A549 (cell line): ENCODE measurements around the gene ENO3. TPM values are rescaled to one million over a fixed set of nuclear protein-coding genes. Genes with fewer than 3 reads are reported as not detected.
A peak's percentile ranks its signal among the peaks of the same experiment; 100 is the strongest.

Experiments
- ATAC-seq, 2 experiments: fragments of 200-7000 bp in 1 of 2; fragments of >200 bp in 1 of 2; cut with Nextera tagmentation in 1 of 2; cut with Tn5 transposase in 1 of 2; 3 replicates each; pipeline versions ENCODE4 v1.8.0 to v1.9.1; 2018 to 2020; ENCODE audit warnings: mild to moderate bottlenecking in 1 of 2, moderate library complexity in 1 of 2
- CTCF ChIA-PET: fragments of 300-600 bp; sonication (Branson Sonifier 250); formaldehyde crosslinking; extraction: SDS; loops from one replicate; lab custom pipeline; 2021; ENCODE audit warnings: antibody characterized with exemption, inconsistent platforms; lab: Yijun Ruan, JAX
- POLR2A ChIA-PET: fragments of 350-600 bp; formaldehyde crosslinking; extraction: SDS; loops from one replicate; lab custom pipeline; 2021; ENCODE audit warnings: antibody characterized with exemption, inconsistent platforms; lab: Yijun Ruan, JAX
- DNase-seq, 2 experiments: peaks; one replicate each; pipeline versions ENCODE4 v3.0.0 to v3.0.0-alpha.2; 2011 to 2016; ENCODE audit warnings: low read depth in 1 of 2, low spot score in 1 of 2
- FAIRE-seq: peaks from 2 replicates; lab custom pipeline; 2011; peaks lifted over from hg19 to GRCh38; lab: Jason Lieb, UNC
- H3K27ac ChIP-seq, 2 experiments: fragments of >200 bp; sonication (Bioruptor Twin); formaldehyde crosslinking; 3 replicates each; pipeline ENCODE4 v1.5.1; 2016 to 2017
- H3K4me1 ChIP-seq: fragments of >200 bp; sonication (Bioruptor Twin); formaldehyde crosslinking; 3 replicates; pipeline ENCODE4 v1.6.1; 2016
- H3K4me2 ChIP-seq: fragments of >200 bp; sonication (Bioruptor Twin); formaldehyde crosslinking; 3 replicates; pipeline ENCODE4 v1.6.1; 2016
- H3K4me3 ChIP-seq: fragments of >200 bp; sonication (Bioruptor Twin); formaldehyde crosslinking; 3 replicates; pipeline ENCODE4 v1.5.1; 2016
- H3K9me3 ChIP-seq: fragments of >200 bp; sonication (Bioruptor Twin); formaldehyde crosslinking; 3 replicates; pipeline ENCODE4 v1.6.1; 2016
- CBX8 ChIP-seq: fragments of 200-600 bp; sonication (generic); IDR thresholded peaks from 2 replicates; pipeline ENCODE4 v1.6.1; 2016
- CEBPB ChIP-seq, 2 experiments: fragments of >200 bp in 1 of 2; sonication (Bioruptor Twin) in 1 of 2; formaldehyde crosslinking in 1 of 2; IDR thresholded peaks; 2 replicates each; pipeline ENCODE4 v1.6.1; 2012 to 2016
- ESRRA ChIP-seq: fragments of 150-350 bp; IDR thresholded peaks from 2 replicates; pipeline ENCODE4 v1.6.1; 2014; ENCODE audit warnings: mild to moderate bottlenecking, low read length, borderline replicate concordance
- FOSL2 ChIP-seq, 2 experiments: fragments of 450-650 bp in 1 of 2; fragments of >200 bp in 1 of 2; sonication (Bioruptor Twin) in 1 of 2; formaldehyde crosslinking; IDR thresholded peaks; 2 replicates each; pipeline versions ENCODE4 v1.5.0 to v1.6.1; 2016 to 2020; ENCODE audit warnings: mild to moderate bottlenecking in 1 of 2, moderate library complexity in 1 of 2
- FOXS1 ChIP-seq: fragments of 250-450 bp; sonication (Bioruptor Pico); IDR thresholded peaks from 2 replicates; pipeline ENCODE4 v1.5.0; 2020; ENCODE audit warnings: mild to moderate bottlenecking, moderate library complexity
- GATA3 ChIP-seq: IDR thresholded peaks from 2 replicates; pipeline ENCODE4 v1.6.1; 2012; ENCODE audit warnings: borderline replicate concordance
- HEYL ChIP-seq: fragments of 250-450 bp; sonication (Bioruptor Pico); IDR thresholded peaks from 2 replicates; pipeline ENCODE4 v1.8.0; 2021; ENCODE audit warnings: mild to moderate bottlenecking, moderate library complexity
- HOXB13 ChIP-seq: fragments of 250-450 bp; sonication (Bioruptor Pico); IDR thresholded peaks from 2 replicates; pipeline ENCODE4 v1.5.0; 2020; ENCODE audit warnings: low read depth, mild to moderate bottlenecking, moderate library complexity
- JUNB ChIP-seq: fragments of >200 bp; sonication (Bioruptor Twin); formaldehyde crosslinking; IDR thresholded peaks from 2 replicates; pipeline ENCODE4 v1.6.1; 2016
- KDM1A ChIP-seq: fragments of 200-600 bp; sonication (generic); IDR thresholded peaks from 2 replicates; pipeline ENCODE4 v1.6.1; 2016; ENCODE audit warnings: low read depth, mild to moderate bottlenecking
- MAFK ChIP-seq: fragments of 450-650 bp; IDR thresholded peaks from 2 replicates; pipeline ENCODE4 v1.6.1; 2014; ENCODE audit not compliant: partially characterized antibody
- MYC ChIP-seq: IDR thresholded peaks from 2 replicates; pipeline ENCODE4 v1.6.1; 2012; ENCODE audit warnings: mild to moderate bottlenecking, inconsistent platforms, low read length, improper control_type of control experiment, borderline replicate concordance
- NFE2L2 ChIP-seq: fragments of 150-350 bp; conservative IDR thresholded peaks from 2 replicates; pipeline ENCODE4 v1.6.1; 2014; ENCODE audit warnings: low read length
- NR3C1 ChIP-seq: fragments of >200 bp; sonication (Bioruptor Twin); formaldehyde crosslinking; IDR thresholded peaks from 3 replicates; pipeline ENCODE4 v1.6.1; 2017
- PHF8 ChIP-seq: fragments of 200-600 bp; sonication (generic); IDR thresholded peaks from 2 replicates; pipeline ENCODE4 v1.6.1; 2016; ENCODE audit warnings: low read depth, mild to moderate bottlenecking, antibody characterized with exemption, moderate library complexity, borderline replicate concordance
- POLR2A ChIP-seq: IDR thresholded peaks from 2 replicates; pipeline ENCODE4 v1.6.1; 2012; ENCODE audit warnings: mild to moderate bottlenecking, low read length
- RAD21 ChIP-seq, 2 experiments: fragments of >200 bp in 1 of 2; sonication (Bioruptor Twin) in 1 of 2; formaldehyde crosslinking in 1 of 2; IDR thresholded peaks in 1 of 2; conservative IDR thresholded peaks in 1 of 2; 2 replicates in 1 of 2; 3 replicates in 1 of 2; pipeline ENCODE4 v1.6.1; 2012 to 2018; ENCODE audit warnings: inconsistent platforms in 1 of 2
- RARB ChIP-seq: fragments of 250-450 bp; sonication (Bioruptor Pico); IDR thresholded peaks from 2 replicates; pipeline ENCODE4 v1.8.0; 2021; ENCODE audit warnings: mild to moderate bottlenecking, moderate library complexity
- SMC3 ChIP-seq: fragments of >200 bp; sonication (Bioruptor Twin); formaldehyde crosslinking; IDR thresholded peaks from 3 replicates; pipeline ENCODE4 v1.6.1; 2018; ENCODE audit warnings: inconsistent platforms
- TP53 ChIP-seq: fragments of 250-450 bp; sonication (Bioruptor Pico); IDR thresholded peaks from 2 replicates; pipeline ENCODE4 v1.5.0; 2021; ENCODE audit warnings: mild to moderate bottlenecking, moderate library complexity
- ZC3H11A ChIP-seq: fragments of 450-650 bp; IDR thresholded peaks from 2 replicates; pipeline ENCODE4 v1.6.1; 2014; ENCODE audit warnings: antibody characterized with exemption, mild to moderate bottlenecking
- ZSCAN20 ChIP-seq: fragments of 250-450 bp; sonication (Bioruptor Pico); IDR thresholded peaks from 2 replicates; pipeline ENCODE4 v1.8.0; 2022; ENCODE audit warnings: mild to moderate bottlenecking, moderate library complexity
- WGBS: methylation state at CpG from one replicate; pipeline ENCODE4 v1.1.6; 2017; ENCODE audit errors: missing lambda C conversion rate; 5-methylcytosine and 5-hydroxymethylcytosine counted together
- polyA plus RNA-seq, 4 experiments: library from polyadenylated mRNA; depleted of rRNA in 3 of 4; stranded (reverse); fragments of >200 nt; fragmentation: RNase III in 1 of 4; extraction: RNeasy Plus Mini Kit Qiagen cat#74134 plus additional on column Dnase treatment in 1 of 4; gene quantifications; 2 replicates in 3 of 4; 3 replicates in 1 of 4; pipeline ENCODE4 v1.2.3, GENCODE V29; 2011 to 2017
- TF ChIP-seq, protein P1 (sequence below): IDR thresholded peaks from 2 replicates; pipeline ENCODE4 v1.6.1; 2012; ENCODE audit warnings: low read depth, borderline replicate concordance
- TF ChIP-seq, protein P2 (sequence below): fragments of >200 bp; sonication (Bioruptor Twin); formaldehyde crosslinking; IDR thresholded peaks from 3 replicates; pipeline ENCODE4 v1.5.1; 2016
- TF ChIP-seq, protein P3 (sequence below): fragments of 150-350 bp; IDR thresholded peaks from 2 replicates; pipeline ENCODE4 v1.6.1; 2014; ENCODE audit warnings: low read depth, mild to moderate bottlenecking, low read length
- TF ChIP-seq, protein P4 (sequence below): IDR thresholded peaks from 2 replicates; pipeline ENCODE4 v1.6.1; 2012
- TF ChIP-seq, protein P5 (sequence below): fragments of 200-600 bp; sonication (generic); IDR thresholded peaks from 2 replicates; pipeline ENCODE4 v1.6.1; 2016; ENCODE audit warnings: antibody characterized with exemption, mild to moderate bottlenecking, moderate library complexity
- TF ChIP-seq, protein P6 (sequence below): fragments of >200 bp; sonication (Bioruptor Twin); formaldehyde crosslinking; IDR thresholded peaks from 2 replicates; pipeline ENCODE4 v1.6.1; 2016

Gene ENO3
- polyA plus RNA-seq, 2 of the 4 experiments (the other 2 are of a cell fraction): 52.5 to 109 TPM

DNA sequence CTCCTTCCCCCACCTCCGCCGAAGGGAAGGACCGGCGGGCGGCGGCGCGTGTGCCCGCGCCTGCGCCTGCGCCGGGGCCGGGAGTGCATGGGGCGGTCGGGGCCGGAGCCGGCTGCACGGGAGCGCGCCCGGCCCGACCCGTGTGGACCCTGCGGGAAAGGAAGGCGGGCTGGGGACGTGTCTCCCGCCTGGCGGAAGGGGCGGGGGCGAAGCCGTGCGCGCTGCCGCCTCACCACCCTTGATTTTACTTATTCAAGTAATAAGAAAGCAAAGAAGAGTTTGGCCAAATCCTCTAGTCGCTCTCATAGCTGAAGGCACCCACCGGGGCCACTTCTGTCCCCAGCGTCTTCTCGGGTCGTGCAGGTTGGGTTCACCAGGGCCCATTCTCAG is 2.0 kb upstream of the ENO3 start:
- TF ChIP-seq ZSCAN20: no peak
- peak; percentile 69 for TF ChIP-seq MYC
- no peak for TF ChIP-seq SMC3
- TF ChIP-seq HOXB13 (CRISPR knock-in tag): no peak
- no peak for TF ChIP-seq NR3C1
- TF ChIP-seq FOSL2 (IDR thresholded peaks at IDR 0.05): no peak; the same call in 1 of the 2 replicates
- peak; percentile 51; the same call in 1 of the 2 replicates for TF ChIP-seq FOSL2 (CRISPR knock-in tag; IDR thresholded peaks at IDR 0.05)
- TF ChIP-seq, protein P1, sequence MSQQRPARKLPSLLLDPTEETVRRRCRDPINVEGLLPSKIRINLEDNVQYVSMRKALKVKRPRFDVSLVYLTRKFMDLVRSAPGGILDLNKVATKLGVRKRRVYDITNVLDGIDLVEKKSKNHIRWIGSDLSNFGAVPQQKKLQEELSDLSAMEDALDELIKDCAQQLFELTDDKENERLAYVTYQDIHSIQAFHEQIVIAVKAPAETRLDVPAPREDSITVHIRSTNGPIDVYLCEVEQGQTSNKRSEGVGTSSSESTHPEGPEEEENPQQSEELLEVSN: peak; percentile 15; the same call in 1 of the 2 replicates
- TF ChIP-seq, protein P2, sequence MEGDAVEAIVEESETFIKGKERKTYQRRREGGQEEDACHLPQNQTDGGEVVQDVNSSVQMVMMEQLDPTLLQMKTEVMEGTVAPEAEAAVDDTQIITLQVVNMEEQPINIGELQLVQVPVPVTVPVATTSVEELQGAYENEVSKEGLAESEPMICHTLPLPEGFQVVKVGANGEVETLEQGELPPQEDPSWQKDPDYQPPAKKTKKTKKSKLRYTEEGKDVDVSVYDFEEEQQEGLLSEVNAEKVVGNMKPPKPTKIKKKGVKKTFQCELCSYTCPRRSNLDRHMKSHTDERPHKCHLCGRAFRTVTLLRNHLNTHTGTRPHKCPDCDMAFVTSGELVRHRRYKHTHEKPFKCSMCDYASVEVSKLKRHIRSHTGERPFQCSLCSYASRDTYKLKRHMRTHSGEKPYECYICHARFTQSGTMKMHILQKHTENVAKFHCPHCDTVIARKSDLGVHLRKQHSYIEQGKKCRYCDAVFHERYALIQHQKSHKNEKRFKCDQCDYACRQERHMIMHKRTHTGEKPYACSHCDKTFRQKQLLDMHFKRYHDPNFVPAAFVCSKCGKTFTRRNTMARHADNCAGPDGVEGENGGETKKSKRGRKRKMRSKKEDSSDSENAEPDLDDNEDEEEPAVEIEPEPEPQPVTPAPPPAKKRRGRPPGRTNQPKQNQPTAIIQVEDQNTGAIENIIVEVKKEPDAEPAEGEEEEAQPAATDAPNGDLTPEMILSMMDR: no peak
- peak; percentile 56 for TF ChIP-seq TP53 (CRISPR knock-in tag)
- TF ChIP-seq HEYL: no peak
- TF ChIP-seq, protein P3, sequence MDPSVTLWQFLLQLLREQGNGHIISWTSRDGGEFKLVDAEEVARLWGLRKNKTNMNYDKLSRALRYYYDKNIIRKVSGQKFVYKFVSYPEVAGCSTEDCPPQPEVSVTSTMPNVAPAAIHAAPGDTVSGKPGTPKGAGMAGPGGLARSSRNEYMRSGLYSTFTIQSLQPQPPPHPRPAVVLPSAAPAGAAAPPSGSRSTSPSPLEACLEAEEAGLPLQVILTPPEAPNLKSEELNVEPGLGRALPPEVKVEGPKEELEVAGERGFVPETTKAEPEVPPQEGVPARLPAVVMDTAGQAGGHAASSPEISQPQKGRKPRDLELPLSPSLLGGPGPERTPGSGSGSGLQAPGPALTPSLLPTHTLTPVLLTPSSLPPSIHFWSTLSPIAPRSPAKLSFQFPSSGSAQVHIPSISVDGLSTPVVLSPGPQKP: no peak
- peak; percentile 64 for TF ChIP-seq POLR2A
- peak overlapping the region; percentile 99 for H3K4me2 ChIP-seq
- ATAC-seq (peak; percentile 47 to 69), FAIRE-seq (peak; percentile 56), DNase-seq (peak; percentile 95 to 98)
- no peaks in the 10 kb centered on the region for H3K9me3 ChIP-seq
- 3% methylated on average over 30 of the region's 40 CpGs for WGBS
- peak overlapping the region; percentile 99 for H3K27ac ChIP-seq
- CTCF ChIA-PET: interaction anchor here (0.6 to 1.5 kb wide), 4 partner anchors 16 to 39 kb away, joined by 3 read pairs; partner anchors contain the start of genes CAMTA2 and SPAG7
- H3K4me3 ChIP-seq: peak overlapping the region; percentile 98
- peaks cover 54% of the 10 kb centered on the region for H3K4me1 ChIP-seq
- POLR2A ChIA-PET: interaction anchor here (0.9 to 5.3 kb wide), 8 partner anchors 9 to 239 kb away, joined by 3 to 68 read pairs (median 6); partner anchors contain the start of genes ARRB2, INCA1, KIF1C and RNF167

DNA sequence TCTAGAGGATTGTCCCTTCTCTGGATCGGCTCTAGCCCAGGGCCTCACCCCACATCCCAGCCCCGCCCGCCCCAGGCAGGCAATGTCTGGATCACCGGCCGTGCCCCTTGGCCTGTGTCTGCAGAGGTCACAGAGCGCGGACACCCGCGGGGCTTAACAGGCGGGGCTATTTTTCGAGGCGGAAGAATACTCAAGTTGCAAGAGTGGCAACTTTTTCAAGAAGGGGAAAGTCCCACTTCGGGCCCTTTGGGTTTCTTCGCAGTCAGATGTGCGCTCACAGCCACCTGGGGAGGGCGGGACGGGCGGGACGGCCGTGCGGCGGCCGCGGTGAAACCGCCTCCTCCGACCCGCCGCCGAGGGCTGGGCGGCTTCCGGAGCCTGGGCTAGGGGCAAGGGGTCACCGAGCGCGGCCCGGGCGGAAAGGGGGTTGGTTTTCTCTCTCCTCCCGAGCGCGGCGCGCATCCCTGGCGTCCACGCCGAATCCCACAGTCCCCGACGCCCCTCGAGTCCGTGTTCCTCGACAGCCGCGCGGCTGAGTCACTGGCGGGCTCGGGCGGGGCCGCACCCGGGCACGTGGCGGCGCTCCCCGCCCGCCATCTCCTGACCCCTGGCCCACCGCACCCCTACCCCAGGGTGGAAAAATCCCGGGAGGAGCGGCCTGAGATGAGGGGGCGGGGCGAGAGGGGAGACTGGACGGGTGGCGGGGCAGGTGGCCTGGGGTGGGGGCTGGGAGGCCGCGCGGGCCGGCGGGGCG is 1.4 kb upstream of the ENO3 start:
- no peak for FAIRE-seq
- Histone ChIP-seq H3K4me1 (peaks cover 48% of the 10 kb centered on the region), H3K27ac (peak overlapping the region; percentile 99), H3K4me3 (peak overlapping the region; percentile 98), H3K9me3 (no peaks in the 10 kb centered on the region), H3K4me2 (peak overlapping the region; percentile 99)
- CTCF ChIA-PET: interaction anchor here (0.6 to 7.1 kb wide), 4 partner anchors 16 to 18 kb away, joined by 3 to 63 read pairs (median 3); partner anchors contain the start of gene SPAG7
- WGBS: under 1% methylated on average over 29 of the region's 75 CpGs
- peak; percentile 83 to 92 for DNase-seq
- peak; percentile 32 to 40 for ATAC-seq
- POLR2A ChIA-PET: interaction anchor here (1.0 to 5.3 kb wide), 7 partner anchors 10 to 239 kb away, joined by 3 to 78 read pairs (median 8); partner anchors contain the start of genes ARRB2, INCA1, KIF1C and RNF167
- TF ChIP-seq, protein P4, sequence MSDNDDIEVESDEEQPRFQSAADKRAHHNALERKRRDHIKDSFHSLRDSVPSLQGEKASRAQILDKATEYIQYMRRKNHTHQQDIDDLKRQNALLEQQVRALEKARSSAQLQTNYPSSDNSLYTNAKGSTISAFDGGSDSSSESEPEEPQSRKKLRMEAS: peak; percentile 99
- TF ChIP-seq MYC (peak; percentile 98), FOXS1 (no peak), CBX8 (no peak), PHF8 (0 out of 2 replicates have a peak, but pooled peaks have one; percentile 4), RAD21 (conservative IDR thresholded peaks at IDR 0.05 in 1 of 2, IDR thresholded peaks at IDR 0.05 in 1 of 2) (no peak), GATA3 (0 out of 2 replicates have a peak, but pooled peaks have one; percentile 12), NFE2L2 (no peak), MAFK (no peak), ESRRA (0 out of 2 replicates have a peak, but pooled peaks have one; percentile 22), RARB (CRISPR knock-in tag) (peak; percentile 9), KDM1A (no peak), TP53 (CRISPR knock-in tag) (no peak), SMC3 (peak; percentile 17; the same call in 2 of the 3 replicates), JUNB (no peak), CEBPB (IDR thresholded peaks at IDR 0.05) (0 out of 4 replicates have a peak, but pooled peaks of 1 of the 2 experiments have one; percentile 9), POLR2A (peak; percentile 54), ZC3H11A (no peak)
- TF ChIP-seq, protein P5, sequence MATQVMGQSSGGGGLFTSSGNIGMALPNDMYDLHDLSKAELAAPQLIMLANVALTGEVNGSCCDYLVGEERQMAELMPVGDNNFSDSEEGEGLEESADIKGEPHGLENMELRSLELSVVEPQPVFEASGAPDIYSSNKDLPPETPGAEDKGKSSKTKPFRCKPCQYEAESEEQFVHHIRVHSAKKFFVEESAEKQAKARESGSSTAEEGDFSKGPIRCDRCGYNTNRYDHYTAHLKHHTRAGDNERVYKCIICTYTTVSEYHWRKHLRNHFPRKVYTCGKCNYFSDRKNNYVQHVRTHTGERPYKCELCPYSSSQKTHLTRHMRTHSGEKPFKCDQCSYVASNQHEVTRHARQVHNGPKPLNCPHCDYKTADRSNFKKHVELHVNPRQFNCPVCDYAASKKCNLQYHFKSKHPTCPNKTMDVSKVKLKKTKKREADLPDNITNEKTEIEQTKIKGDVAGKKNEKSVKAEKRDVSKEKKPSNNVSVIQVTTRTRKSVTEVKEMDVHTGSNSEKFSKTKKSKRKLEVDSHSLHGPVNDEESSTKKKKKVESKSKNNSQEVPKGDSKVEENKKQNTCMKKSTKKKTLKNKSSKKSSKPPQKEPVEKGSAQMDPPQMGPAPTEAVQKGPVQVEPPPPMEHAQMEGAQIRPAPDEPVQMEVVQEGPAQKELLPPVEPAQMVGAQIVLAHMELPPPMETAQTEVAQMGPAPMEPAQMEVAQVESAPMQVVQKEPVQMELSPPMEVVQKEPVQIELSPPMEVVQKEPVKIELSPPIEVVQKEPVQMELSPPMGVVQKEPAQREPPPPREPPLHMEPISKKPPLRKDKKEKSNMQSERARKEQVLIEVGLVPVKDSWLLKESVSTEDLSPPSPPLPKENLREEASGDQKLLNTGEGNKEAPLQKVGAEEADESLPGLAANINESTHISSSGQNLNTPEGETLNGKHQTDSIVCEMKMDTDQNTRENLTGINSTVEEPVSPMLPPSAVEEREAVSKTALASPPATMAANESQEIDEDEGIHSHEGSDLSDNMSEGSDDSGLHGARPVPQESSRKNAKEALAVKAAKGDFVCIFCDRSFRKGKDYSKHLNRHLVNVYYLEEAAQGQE: no peak
- TF ChIP-seq, protein P6, sequence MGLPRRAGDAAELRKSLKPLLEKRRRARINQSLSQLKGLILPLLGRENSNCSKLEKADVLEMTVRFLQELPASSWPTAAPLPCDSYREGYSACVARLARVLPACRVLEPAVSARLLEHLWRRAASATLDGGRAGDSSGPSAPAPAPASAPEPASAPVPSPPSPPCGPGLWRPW: no peak
